ENCODE measurements around the gene PSTPIP1.

The PSTPIP1 gene

DNA sequence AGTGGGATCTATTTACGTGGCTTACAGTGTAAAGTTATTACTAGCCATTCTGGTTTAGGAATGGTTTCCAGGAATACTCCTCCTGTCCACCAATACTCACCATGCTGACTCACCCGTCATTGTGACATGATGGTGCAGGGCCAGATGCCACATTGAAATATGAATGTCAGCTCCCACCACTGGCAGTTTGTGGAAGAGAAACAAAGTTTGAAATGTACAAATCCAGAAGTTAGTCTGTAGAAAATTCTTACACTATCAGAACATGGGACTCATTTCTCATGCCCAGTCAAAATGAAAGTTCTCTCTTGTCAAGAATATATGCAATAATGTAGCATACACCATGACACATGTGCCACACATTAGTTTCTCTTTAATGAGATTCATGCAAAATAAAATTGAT, 90.4 kb downstream of the PSTPIP1 start:
- Histone ChIP-seq H3K4me1 (ENCODE audit: control insufficient read depth, insufficient read depth, low read length, poor library complexity, severe bottlenecking) (no peaks in the 10 kb centered on the region), H3K27me3 (replicated peaks; ENCODE audit: control insufficient read depth, insufficient read depth, low read length, poor library complexity, severe bottlenecking) (no peaks in the 10 kb centered on the region), H3K36me3 (ENCODE audit: control insufficient read depth, insufficient read depth, low read length) (no peaks in the 10 kb centered on the region), H3K9me3 (ENCODE audit: control insufficient read depth, low read length) (no peaks in the 10 kb centered on the region), H3K4me3 (ENCODE audit: insufficient read depth, low read depth, low read length, poor library complexity, severe bottlenecking) (no peak overlapping the region), H3K27ac (ENCODE audit: insufficient read depth, low read length, poor library complexity, severe bottlenecking) (no peak overlapping the region)
- no peak for DNase-seq
